Heart left ventricle (tissue), 16 donors: Measurements from ENCODE around the gene TACR1. TPM values are rescaled to one million over a fixed set of nuclear protein-coding genes. Genes with fewer than 3 reads are reported as not detected.

Source experiments
- ATAC-seq, 4 donors: fragments of 200-7000 bp; cut with Tn5 transposase; one replicate each; pipeline ENCODE4 v1.9.1; 2020 to 2022; ENCODE audit warnings: moderate library complexity in 4 of 4, mild to moderate bottlenecking in 3 of 4, moderate number of reproducible peaks in 1 of 4
- DNase-seq, 5 donors: peaks; one replicate each; pipeline ENCODE4 v3.0.0-alpha.2; 2020
- H3K27ac ChIP-seq, 12 donors: fragments of 200-600 bp; sonication (generic) in 4 of 12; one replicate each; pipeline versions ENCODE4 v1.5.0 to v1.8.0; 2016 to 2022; ENCODE audit warnings: mild to moderate bottlenecking in 2 of 12
- H3K27me3 ChIP-seq, 9 donors: fragments of 200-600 bp; sonication (generic) in 2 of 9; one replicate each; pipeline versions ENCODE4 v1.5.1 to v1.8.0; 2016 to 2022; ENCODE audit warnings: mild to moderate bottlenecking in 3 of 9
- H3K36me3 ChIP-seq, 9 donors: fragments of 200-600 bp; sonication (generic) in 2 of 9; one replicate each; pipeline versions ENCODE4 v1.5.0 to v1.8.0; 2018 to 2022; ENCODE audit warnings: mild to moderate bottlenecking in 2 of 9
- H3K4me1 ChIP-seq, 12 donors: fragments of 200-600 bp; sonication (generic) in 4 of 12; one replicate each; pipeline versions ENCODE4 v1.5.0 to v1.8.0; 2016 to 2022; ENCODE audit warnings: mild to moderate bottlenecking in 3 of 12
- H3K4me3 ChIP-seq, 12 donors: fragments of 200-600 bp; sonication (generic) in 4 of 12; one replicate each; pipeline versions ENCODE4 v1.5.0 to v1.8.0; 2017 to 2022; ENCODE audit warnings: mild to moderate bottlenecking in 9 of 12, moderate library complexity in 4 of 12
- H3K9me3 ChIP-seq, 12 donors: fragments of 200-600 bp; sonication (generic) in 4 of 12; one replicate each; pipeline versions ENCODE4 v1.5.0 to v1.8.0; 2016 to 2022; ENCODE audit warnings: mild to moderate bottlenecking in 1 of 12
- POLR2A ChIP-seq, 2 donors: fragments of 450-650 bp; IDR thresholded peaks; one replicate each; pipeline ENCODE4 v1.6.1; 2017; ENCODE audit warnings: antibody characterized with exemption in 2 of 2, mild to moderate bottlenecking in 2 of 2, moderate library complexity in 2 of 2
- WGBS, 4 donors: extraction: QIAGEN DNeasy Blood & Tissue Kit in 2 of 4; methylation state at CpG; one replicate each; pipeline versions ENCODE4 v1.1.5 to v1.1.7; 2013 to 2018; 5-methylcytosine and 5-hydroxymethylcytosine counted together
- intact Hi-C, 10 donors: fragments of 100-400 bp; cut with DNase I; formaldehyde crosslinking; loops; one replicate each; pipeline versions ENCODE4 v1.11.1 to v1.14.2; 2022
- polyA plus RNA-seq, 2 donors: library from polyadenylated mRNA; stranded (reverse); fragments of 200-250 nt; gene quantifications; one replicate each; pipeline ENCODE4 v1.2.3, GENCODE V29; 2013
- total RNA-seq, 9 donors: library from RNA; depleted of rRNA in 2 of 9; stranded (reverse); fragments of >200 nt in 2 of 9; fragmentation: NEBNext Ultra II Directional in 3 of 9; extraction: Animal tissue kit (Norgen Biotek cat#: 25700) in 3 of 9; gene quantifications; one replicate each; pipeline versions ENCODE4 v1.1.0 to v1.2.4, GENCODE V29; 2016 to 2023
- TF ChIP-seq, protein P1 (sequence below), 12 donors: fragments of 200-600 bp; sonication (generic) in 4 of 12; IDR thresholded peaks; one replicate each; pipeline versions ENCODE4 v1.5.0 to v1.8.0; 2018 to 2022; ENCODE audit warnings: antibody characterized with exemption in 12 of 12, mild to moderate bottlenecking in 5 of 12
- donor health status: ischemic (EF 13 %, LVEDD 7.1; RV severe dilation, severe dysfunction).
- donor health status: healthy with polysubstance abuse.
- donor health status: DM: no; HTN: yes; CAD: no.
- donor health status: DM: no; HTN: no; CAD: no.
- donor health status: ischemic (EF 25% LVEDD 6.9; RV normal size, moderate dysfunction).
- donor health status: ischemic (EF 25% LVEDD 5.7; RV mildly dilated, moderate dysfunction).
- donor health status: healthy.
- donor health status: DM: yes; HTN: yes; CAD: no.
- donor health status: ischemic (EF 35%, LVEDD 5.7; RV mildly dilated, moderate dysfunction).
- donor health status: nonischemic (EF 11% LVEDD 7.7; RV severe dilation, severe dysfunction).
- donor health status: DM: yes; HTN: yes; CAD: no.
- donor health status: PGD.
- donor health status: ischemic (EF 29% LVEDD 5.4; RV normal size, mild dysfunction).
- donor health status: nonischemic (EF 23%, LVEDD 6.1; RV moderate dilation, normal function).

The TACR1 gene
- total and polyA plus RNA-seq, 11 donors = 0.01 to 0.59 (median 0.35) TPM; not detected in 4

DNA sequence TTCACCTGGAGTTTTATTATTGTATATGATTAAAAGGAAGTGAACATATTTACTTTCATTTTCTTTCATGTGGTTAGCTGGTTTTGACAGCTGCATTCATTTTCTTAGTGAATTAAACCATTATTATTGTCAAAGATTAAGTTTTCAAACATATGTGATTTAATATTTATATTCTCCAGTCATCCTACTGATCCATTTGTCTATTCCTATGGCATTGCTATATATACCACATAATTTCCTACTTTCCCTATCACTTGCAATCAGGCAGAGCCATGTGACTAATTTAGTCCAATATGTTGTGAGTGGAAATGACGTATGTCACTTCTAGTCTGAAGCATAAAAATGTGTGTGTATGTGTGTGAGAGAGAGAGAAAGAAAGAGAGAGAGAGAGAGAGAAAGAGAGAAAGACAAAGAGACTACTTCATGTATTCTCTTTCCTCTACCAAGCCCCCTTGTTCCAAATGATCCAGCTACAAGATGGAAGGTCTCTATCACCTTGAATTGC lies 12.0 kb upstream of the TACR1 start:
- Histone ChIP-seq H3K9me3 (no peaks in the 10 kb centered on the region), H3K36me3 (no peaks in the 10 kb centered on the region), H3K4me1 (no peaks in the 10 kb centered on the region), H3K27me3 (no peaks in the 10 kb centered on the region), H3K4me3 (no peak overlapping the region), H3K27ac (no peak overlapping the region)
- intact Hi-C loops = no loop called here
- ATAC-seq (no peak), DNase-seq (no peak)
- 74 to 99% (median 88%) methylated on average over 1 of the region's 1 CpG for WGBS, 4 donors
- TF ChIP-seq, protein P1, sequence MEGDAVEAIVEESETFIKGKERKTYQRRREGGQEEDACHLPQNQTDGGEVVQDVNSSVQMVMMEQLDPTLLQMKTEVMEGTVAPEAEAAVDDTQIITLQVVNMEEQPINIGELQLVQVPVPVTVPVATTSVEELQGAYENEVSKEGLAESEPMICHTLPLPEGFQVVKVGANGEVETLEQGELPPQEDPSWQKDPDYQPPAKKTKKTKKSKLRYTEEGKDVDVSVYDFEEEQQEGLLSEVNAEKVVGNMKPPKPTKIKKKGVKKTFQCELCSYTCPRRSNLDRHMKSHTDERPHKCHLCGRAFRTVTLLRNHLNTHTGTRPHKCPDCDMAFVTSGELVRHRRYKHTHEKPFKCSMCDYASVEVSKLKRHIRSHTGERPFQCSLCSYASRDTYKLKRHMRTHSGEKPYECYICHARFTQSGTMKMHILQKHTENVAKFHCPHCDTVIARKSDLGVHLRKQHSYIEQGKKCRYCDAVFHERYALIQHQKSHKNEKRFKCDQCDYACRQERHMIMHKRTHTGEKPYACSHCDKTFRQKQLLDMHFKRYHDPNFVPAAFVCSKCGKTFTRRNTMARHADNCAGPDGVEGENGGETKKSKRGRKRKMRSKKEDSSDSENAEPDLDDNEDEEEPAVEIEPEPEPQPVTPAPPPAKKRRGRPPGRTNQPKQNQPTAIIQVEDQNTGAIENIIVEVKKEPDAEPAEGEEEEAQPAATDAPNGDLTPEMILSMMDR (IDR thresholded peaks at IDR 0.05) = no peak
- TF ChIP-seq POLR2A (IDR thresholded peaks at IDR 0.05) = no peak

DNA sequence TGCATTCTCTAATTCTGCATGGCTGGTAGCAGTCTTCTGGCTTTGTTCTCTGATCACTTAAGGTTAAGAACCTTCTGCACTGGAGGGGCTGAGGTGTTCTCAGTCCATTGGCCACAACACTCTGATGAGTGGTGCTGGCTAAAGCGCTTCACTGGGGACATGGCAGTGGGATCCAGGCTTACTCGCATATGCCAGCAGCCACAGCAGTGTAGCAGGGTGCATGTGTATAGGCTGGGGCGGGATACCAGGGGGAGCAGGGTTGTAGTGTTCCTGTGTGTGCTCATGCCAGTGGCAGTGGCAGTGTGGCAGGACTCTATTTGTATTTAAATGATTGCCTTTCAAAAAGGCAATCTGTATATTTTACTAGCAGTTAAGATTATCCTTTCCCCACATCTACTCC lies 11.1 kb upstream of the TACR1 start:
- H3K27ac ChIP-seq = no peak overlapping the region
- no peaks in the 10 kb centered on the region for H3K4me1 ChIP-seq
- H3K36me3 ChIP-seq = no peaks in the 10 kb centered on the region
- H3K4me3 ChIP-seq = no peak overlapping the region
- DNase-seq (no peak), ATAC-seq (no peak)
- TF ChIP-seq, protein P1 (IDR thresholded peaks at IDR 0.05) = no peak
- no peak for TF ChIP-seq POLR2A (IDR thresholded peaks at IDR 0.05)
- H3K27me3 ChIP-seq = no peaks in the 10 kb centered on the region
- H3K9me3 ChIP-seq = no peaks in the 10 kb centered on the region
- 88 to 100% (median 96%) methylated on average over 3 of the region's 3 CpGs for WGBS, 4 donors
- intact Hi-C loops = no loop called here

DNA sequence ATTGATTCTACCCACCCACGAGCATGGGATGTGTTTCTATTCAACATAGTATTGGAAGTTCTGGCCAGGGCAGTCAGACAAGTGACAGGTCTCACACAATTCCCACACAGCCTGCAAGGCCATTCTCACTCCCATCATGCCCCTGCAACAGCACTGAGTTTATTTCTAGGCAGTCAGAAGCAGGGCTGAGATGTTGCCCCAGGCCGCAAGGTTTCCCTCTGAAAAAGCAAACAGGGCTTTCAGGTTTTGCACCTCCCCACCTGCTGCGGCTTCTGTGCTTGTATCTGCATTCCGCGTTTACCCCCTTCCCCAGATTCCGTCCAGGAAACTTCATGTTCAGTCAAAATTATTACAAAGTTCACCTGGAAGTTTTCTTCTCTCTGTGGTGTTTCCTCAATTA lies 9.4 kb upstream of the TACR1 start:
- intact Hi-C loops = no loop called here
- WGBS, 4 donors = 74 to 85% (median 79%) methylated on average over 6 of the region's 6 CpGs
- no peak overlapping the region for H3K27ac ChIP-seq
- DNase-seq (no peak), ATAC-seq (no peak)
- TF ChIP-seq, protein P1 (IDR thresholded peaks at IDR 0.05) = no peak
- no peak for TF ChIP-seq POLR2A (IDR thresholded peaks at IDR 0.05)
- no peaks in the 10 kb centered on the region for H3K27me3 ChIP-seq
- no peaks in the 10 kb centered on the region for H3K36me3 ChIP-seq
- H3K9me3 ChIP-seq = no peaks in the 10 kb centered on the region
- H3K4me1 ChIP-seq = no peaks in the 10 kb centered on the region
- H3K4me3 ChIP-seq = no peak overlapping the region

GRCh38 chr2:75204833-75205232 lies 5.5 kb upstream of the TACR1 start:
- Histone ChIP-seq H3K36me3 (no peaks in the 10 kb centered on the region), H3K4me3 (no peak overlapping the region), H3K4me1 (peaks cover 4 to 12% (median 11%) of the 10 kb centered on the region in 12 donors), H3K9me3 (peaks cover 0 to 5% (median 0%) of the 10 kb centered on the region in 12 donors), H3K27ac (no peak overlapping the region), H3K27me3 (peaks cover 0 to 28% (median 0%) of the 10 kb centered on the region in 9 donors)
- intact Hi-C loops = no loop called here
- WGBS, 4 donors = 83 to 89% (median 85%) methylated on average over 3 of the region's 3 CpGs
- TF ChIP-seq, protein P1 (IDR thresholded peaks at IDR 0.05) = no peak
- TF ChIP-seq POLR2A (IDR thresholded peaks at IDR 0.05) = no peak
- DNase-seq (no peak), ATAC-seq (no peak)
